NCI-H1417 (cell line): ENCODE measurements around the gene ELK4.

Experiments
- DNase-seq, 3 experiments: peaks; one replicate each; lab custom pipeline; 2025; lab: John Stamatoyannopoulos, UW

Gene ELK4

GRCh38 chr1:205581321-205581980, 50.4 kb downstream of the ELK4 start:
- no peak for DNase-seq

- DNase-seq: no peak
These were observed 51.0 kb downstream of the ELK4 start for GRCh38 chr1:205580923-205581180.

GRCh38 chr1:205580140-205580922, 51.5 kb downstream of the ELK4 start:
- DNase-seq: no peak

- no peak for DNase-seq
These were observed 52.1 kb downstream of the ELK4 start for GRCh38 chr1:205579711-205580110.

- peak in 2 of 3 experiments; percentile 31 to 87 for DNase-seq
These were observed 52.8 kb downstream of the ELK4 start for GRCh38 chr1:205578780-205579571.

- DNase-seq: no peak
These were observed 53.7 kb downstream of the ELK4 start for GRCh38 chr1:205577874-205578658.

- DNase-seq: no peak
These were observed 54.7 kb downstream of the ELK4 start for GRCh38 chr1:205576805-205577761.

- DNase-seq: no peak
These were observed 55.8 kb downstream of the ELK4 start for GRCh38 chr1:205576011-205576410.

- no peak for DNase-seq
These were observed 56.4 kb downstream of the ELK4 start for GRCh38 chr1:205575294-205575885.

GRCh38 chr1:205572421-205572820, 59.4 kb downstream of the ELK4 start:
- no peak for DNase-seq

GRCh38 chr1:205571747-205572146, 60.1 kb downstream of the ELK4 start:
- no peak for DNase-seq

- no peak for DNase-seq
These were observed 60.8 kb downstream of the ELK4 start for GRCh38 chr1:205570796-205571537.

GRCh38 chr1:205570173-205570501, 61.7 kb downstream of the ELK4 start:
- no peak for DNase-seq

GRCh38 chr1:205569411-205570172, 62.2 kb downstream of the ELK4 start:
- DNase-seq: peak in 1 of 3 experiments; percentile 49

GRCh38 chr1:205568469-205569361, 63.1 kb downstream of the ELK4 start:
- DNase-seq: peak in 2 of 3 experiments; percentile 40 to 55

- no peak for DNase-seq
These were observed 63.7 kb downstream of the ELK4 start for GRCh38 chr1:205568135-205568468.

- no peak for DNase-seq
These were observed 64.1 kb downstream of the ELK4 start for GRCh38 chr1:205567716-205568115.

- DNase-seq: peak in 1 of 3 experiments; percentile 58
These were observed 66.0 kb downstream of the ELK4 start for GRCh38 chr1:205565799-205566198.
